SK-N-SH (cell line): Measurements from ENCODE around the gene MMAB. TPM values are rescaled to one million over a fixed set of nuclear protein-coding genes. Genes with fewer than 3 reads are reported as not detected.
A peak's percentile ranks its signal among the peaks of the same experiment; 100 is the strongest.

Source experiments
- CTCF ChIA-PET: fragments of 300-600, 350-600 bp; formaldehyde crosslinking; extraction: SDS; loops from one replicate; lab custom pipeline; 2021; lab: Yijun Ruan, JAX
- POLR2A ChIA-PET: fragments of 350-600 bp; sonication (Branson Sonifier 250); formaldehyde crosslinking; extraction: SDS; loops from one replicate; lab custom pipeline; 2020; ENCODE audit warnings: antibody characterized with exemption, inconsistent platforms; lab: Yijun Ruan, JAX
- DNase-seq: peaks from one replicate; pipeline ENCODE4 v3.0.0; 2012
- H2AFZ ChIP-seq: fragments of 200-600 bp; sonication (generic); 2 replicates; pipeline ENCODE4 v1.8.1; 2016; ENCODE audit warnings: antibody characterized with exemption, mild to moderate bottlenecking, low read depth
- H3F3A ChIP-seq: fragments of 200-600 bp; sonication (generic); replicated peaks from 2 replicates; pipeline ENCODE3; 2016; ENCODE audit warnings: antibody characterized with exemption, mild to moderate bottlenecking; ENCODE audit not compliant: insufficient read depth
- H3K27ac ChIP-seq, 2 experiments: fragments of 200-500 bp in 1 of 2; fragments of 200-600 bp in 1 of 2; sonication (Bioruptor generic) in 1 of 2; sonication (generic), shearing (Covaris generic) in 1 of 2; 2 replicates each; pipeline versions ENCODE4 v1.5.1 to v1.6.1; 2014 to 2016; ENCODE audit warnings: low read depth in 2 of 2, inconsistent platforms in 1 of 2, low read length in 1 of 2, mild to moderate bottlenecking in 1 of 2, mixed read lengths in 1 of 2
- H3K27me3 ChIP-seq: fragments of 200-600 bp; sonication (generic), shearing (Covaris generic); 2 replicates; pipeline ENCODE4 v1.6.1; 2016; ENCODE audit warnings: mixed run types; ENCODE audit not compliant: insufficient read depth
- H3K36me3 ChIP-seq, 2 experiments: fragments of 200-500 bp in 1 of 2; fragments of 200-600 bp in 1 of 2; sonication (Bioruptor generic) in 1 of 2; sonication (generic) in 1 of 2; replicated peaks in 1 of 2; 2 replicates each; pipeline versions ENCODE3 to v1.5.1; 2014 to 2016; ENCODE audit warnings: low read length in 1 of 2, mild to moderate bottlenecking in 1 of 2; ENCODE audit not compliant: insufficient read depth in 2 of 2, control insufficient read depth in 1 of 2
- H3K4me1 ChIP-seq, 2 experiments: fragments of 200-500 bp in 1 of 2; fragments of 200-600 bp in 1 of 2; sonication (Bioruptor generic) in 1 of 2; sonication (generic), shearing (Covaris generic) in 1 of 2; 2 replicates each; pipeline versions ENCODE4 v1.5.1 to v1.6.1; 2014 to 2016; ENCODE audit warnings: low read depth in 1 of 2, low read length in 1 of 2, mixed run types in 1 of 2; ENCODE audit not compliant: insufficient read depth in 2 of 2, control insufficient read depth in 1 of 2
- H3K4me2 ChIP-seq: fragments of 200-600 bp; sonication (generic), shearing (Covaris generic); 2 replicates; pipeline ENCODE4 v1.6.1; 2017; ENCODE audit warnings: mixed run types
- H3K4me3 ChIP-seq, 2 experiments: fragments of 200-500 bp in 1 of 2; fragments of 200-600 bp in 1 of 2; sonication (Bioruptor generic) in 1 of 2; sonication (generic), shearing (Covaris generic) in 1 of 2; 2 replicates each; pipeline versions ENCODE4 v1.5.1 to v1.8.1; 2014 to 2016; ENCODE audit warnings: low read depth in 2 of 2, inconsistent platforms in 1 of 2, low read length in 1 of 2, mild to moderate bottlenecking in 1 of 2, mixed read lengths in 1 of 2, moderate library complexity in 1 of 2
- H3K79me2 ChIP-seq: fragments of 200-600 bp; sonication (generic); 2 replicates; pipeline ENCODE4 v1.8.1; 2017; ENCODE audit warnings: mild to moderate bottlenecking; ENCODE audit not compliant: insufficient read depth
- H3K9ac ChIP-seq: fragments of 200-600 bp; sonication (generic); 2 replicates; pipeline ENCODE4 v1.6.1; 2017; ENCODE audit warnings: mixed run types
- H3K9me2 ChIP-seq: fragments of 200-600 bp; sonication (generic); 2 replicates; pipeline ENCODE4 v1.6.1; 2017; ENCODE audit warnings: mixed run types
- H3K9me3 ChIP-seq: fragments of 200-600 bp; sonication (generic); 2 replicates; pipeline ENCODE4 v1.6.1; 2017; ENCODE audit warnings: mixed run types, mild to moderate bottlenecking, moderate library complexity
- H4K20me1 ChIP-seq: fragments of 200-600 bp; sonication (generic); 2 replicates; pipeline ENCODE4 v1.6.1; 2017; ENCODE audit warnings: mild to moderate bottlenecking, mixed run types; ENCODE audit not compliant: insufficient read depth
- CHD2 ChIP-seq: fragments of 150-350 bp; IDR thresholded peaks from 2 replicates; pipeline ENCODE4 v1.6.1; 2018; ENCODE audit warnings: low read length; ENCODE audit not compliant: partially characterized antibody
- ELF1 ChIP-seq: IDR thresholded peaks from 2 replicates; pipeline ENCODE4 v1.4.0; 2012
- EP300 ChIP-seq, 2 experiments: IDR thresholded peaks; 2 replicates each; pipeline versions ENCODE4 v1.4.0 to v1.6.1; 2012; ENCODE audit warnings: borderline replicate concordance in 1 of 2, low read depth in 1 of 2, low read length in 1 of 2
- EZH2phosphoT487 ChIP-seq: fragments of 200-600 bp; sonication (generic); IDR thresholded peaks from 2 replicates; pipeline ENCODE4 v1.6.1; 2017; ENCODE audit warnings: low read depth, mixed run types, mild to moderate bottlenecking, antibody characterized with exemption, moderate library complexity, borderline replicate concordance
- FOXM1 ChIP-seq: IDR thresholded peaks from 2 replicates; pipeline ENCODE4 v1.4.0; 2012; ENCODE audit warnings: low read depth, mild to moderate bottlenecking
- GATA2 ChIP-seq: sonication (generic); formaldehyde crosslinking; IDR thresholded peaks from 2 replicates; pipeline ENCODE4 v1.5.0; 2020; ENCODE audit warnings: mild to moderate bottlenecking, missing genetic modification reagents
- MAX ChIP-seq: IDR thresholded peaks from 2 replicates; pipeline ENCODE4 v1.4.0; 2012; ENCODE audit warnings: low read depth
- MEF2A ChIP-seq: IDR thresholded peaks from 2 replicates; pipeline ENCODE4 v1.4.0; 2012; ENCODE audit warnings: low read depth, borderline replicate concordance
- RXRA ChIP-seq: IDR thresholded peaks from 2 replicates; pipeline ENCODE4 v1.4.0; 2012; ENCODE audit warnings: low read depth, mild to moderate bottlenecking, borderline replicate concordance
- SMC3 ChIP-seq: IDR thresholded peaks from 2 replicates; pipeline ENCODE4 v1.6.1; 2012; ENCODE audit warnings: low read depth, low read length, improper control_type of control experiment
- TCF12 ChIP-seq: IDR thresholded peaks from 2 replicates; pipeline ENCODE4 v1.4.0; 2012
- YY1 ChIP-seq: IDR thresholded peaks from 2 replicates; pipeline ENCODE4 v1.4.0; 2012; ENCODE audit warnings: low read depth, mild to moderate bottlenecking
- WGBS: methylation state at CpG from one replicate; pipeline ENCODE4 v1.1.6; 2017; ENCODE audit warnings: low lambda C conversion rate; 5-methylcytosine and 5-hydroxymethylcytosine counted together
- polyA plus RNA-seq, 3 experiments: library from polyadenylated mRNA; depleted of rRNA; stranded (reverse); fragments of >200 nt; gene quantifications; 2 replicates each; pipeline ENCODE4 v1.2.3, GENCODE V29; 2012
- TF ChIP-seq, protein P1 (sequence below): IDR thresholded peaks from 2 replicates; pipeline ENCODE4 v1.6.1; 2012; ENCODE audit warnings: mild to moderate bottlenecking, low read depth, low read length, moderate library complexity
- TF ChIP-seq, protein P2 (sequence below): IDR thresholded peaks from 2 replicates; pipeline ENCODE4 v1.4.0; 2012; ENCODE audit warnings: low read depth, borderline replicate concordance
- TF ChIP-seq, protein P3 (sequence below): IDR thresholded peaks from 2 replicates; pipeline ENCODE4 v1.4.0; 2012; ENCODE audit warnings: low read depth, borderline replicate concordance
- TF ChIP-seq, protein P4 (sequence below): IDR thresholded peaks from 2 replicates; pipeline ENCODE4; 2012

Gene MMAB
- polyA plus RNA-seq, 1 of the 3 experiments (the other 2 are of a cell fraction), result 15.9 TPM

- TF ChIP-seq, protein P1, sequence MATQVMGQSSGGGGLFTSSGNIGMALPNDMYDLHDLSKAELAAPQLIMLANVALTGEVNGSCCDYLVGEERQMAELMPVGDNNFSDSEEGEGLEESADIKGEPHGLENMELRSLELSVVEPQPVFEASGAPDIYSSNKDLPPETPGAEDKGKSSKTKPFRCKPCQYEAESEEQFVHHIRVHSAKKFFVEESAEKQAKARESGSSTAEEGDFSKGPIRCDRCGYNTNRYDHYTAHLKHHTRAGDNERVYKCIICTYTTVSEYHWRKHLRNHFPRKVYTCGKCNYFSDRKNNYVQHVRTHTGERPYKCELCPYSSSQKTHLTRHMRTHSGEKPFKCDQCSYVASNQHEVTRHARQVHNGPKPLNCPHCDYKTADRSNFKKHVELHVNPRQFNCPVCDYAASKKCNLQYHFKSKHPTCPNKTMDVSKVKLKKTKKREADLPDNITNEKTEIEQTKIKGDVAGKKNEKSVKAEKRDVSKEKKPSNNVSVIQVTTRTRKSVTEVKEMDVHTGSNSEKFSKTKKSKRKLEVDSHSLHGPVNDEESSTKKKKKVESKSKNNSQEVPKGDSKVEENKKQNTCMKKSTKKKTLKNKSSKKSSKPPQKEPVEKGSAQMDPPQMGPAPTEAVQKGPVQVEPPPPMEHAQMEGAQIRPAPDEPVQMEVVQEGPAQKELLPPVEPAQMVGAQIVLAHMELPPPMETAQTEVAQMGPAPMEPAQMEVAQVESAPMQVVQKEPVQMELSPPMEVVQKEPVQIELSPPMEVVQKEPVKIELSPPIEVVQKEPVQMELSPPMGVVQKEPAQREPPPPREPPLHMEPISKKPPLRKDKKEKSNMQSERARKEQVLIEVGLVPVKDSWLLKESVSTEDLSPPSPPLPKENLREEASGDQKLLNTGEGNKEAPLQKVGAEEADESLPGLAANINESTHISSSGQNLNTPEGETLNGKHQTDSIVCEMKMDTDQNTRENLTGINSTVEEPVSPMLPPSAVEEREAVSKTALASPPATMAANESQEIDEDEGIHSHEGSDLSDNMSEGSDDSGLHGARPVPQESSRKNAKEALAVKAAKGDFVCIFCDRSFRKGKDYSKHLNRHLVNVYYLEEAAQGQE, result no peak
- TF ChIP-seq, protein P2, sequence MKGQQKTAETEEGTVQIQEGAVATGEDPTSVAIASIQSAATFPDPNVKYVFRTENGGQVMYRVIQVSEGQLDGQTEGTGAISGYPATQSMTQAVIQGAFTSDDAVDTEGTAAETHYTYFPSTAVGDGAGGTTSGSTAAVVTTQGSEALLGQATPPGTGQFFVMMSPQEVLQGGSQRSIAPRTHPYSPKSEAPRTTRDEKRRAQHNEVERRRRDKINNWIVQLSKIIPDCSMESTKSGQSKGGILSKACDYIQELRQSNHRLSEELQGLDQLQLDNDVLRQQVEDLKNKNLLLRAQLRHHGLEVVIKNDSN, result no peak
- TF ChIP-seq, protein P3, sequence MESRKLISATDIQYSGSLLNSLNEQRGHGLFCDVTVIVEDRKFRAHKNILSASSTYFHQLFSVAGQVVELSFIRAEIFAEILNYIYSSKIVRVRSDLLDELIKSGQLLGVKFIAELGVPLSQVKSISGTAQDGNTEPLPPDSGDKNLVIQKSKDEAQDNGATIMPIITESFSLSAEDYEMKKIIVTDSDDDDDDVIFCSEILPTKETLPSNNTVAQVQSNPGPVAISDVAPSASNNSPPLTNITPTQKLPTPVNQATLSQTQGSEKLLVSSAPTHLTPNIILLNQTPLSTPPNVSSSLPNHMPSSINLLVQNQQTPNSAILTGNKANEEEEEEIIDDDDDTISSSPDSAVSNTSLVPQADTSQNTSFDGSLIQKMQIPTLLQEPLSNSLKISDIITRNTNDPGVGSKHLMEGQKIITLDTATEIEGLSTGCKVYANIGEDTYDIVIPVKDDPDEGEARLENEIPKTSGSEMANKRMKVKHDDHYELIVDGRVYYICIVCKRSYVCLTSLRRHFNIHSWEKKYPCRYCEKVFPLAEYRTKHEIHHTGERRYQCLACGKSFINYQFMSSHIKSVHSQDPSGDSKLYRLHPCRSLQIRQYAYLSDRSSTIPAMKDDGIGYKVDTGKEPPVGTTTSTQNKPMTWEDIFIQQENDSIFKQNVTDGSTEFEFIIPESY, result no peak
- TF ChIP-seq SMC3 (no peak), RXRA (no peak), MAX (no peak)
- TF ChIP-seq, all 33 proteins: peak for 5
These were observed 43.3 kb downstream of the MMAB start (continued) for GRCh38 chr12:109529691-109530640.

- Histone ChIP-seq H3K36me3 (peaks cover 7 to 66% of the 10 kb centered on the region in 2 experiments), H3K9me3 (no peaks in the 10 kb centered on the region), H3K4me1 (peaks cover 0 to 77% of the 10 kb centered on the region in 2 experiments; a peak in 2 of 4 replicates), H3K27ac (peak overlapping the region in 1 of 2 experiments; percentile 74; a peak in 2 of 4 replicates), H3K9me2 (no peaks in the 10 kb centered on the region), H3K9ac (no peak overlapping the region), H3K27me3 (no peaks in the 10 kb centered on the region), H3K4me2 (no peak overlapping the region), H2AFZ (no peak overlapping the region), H4K20me1 (no peaks in the 10 kb centered on the region), H3K79me2 (no peaks in the 10 kb centered on the region), H3F3A (no peaks in the 10 kb centered on the region), H3K4me3 (no peak overlapping the region)
- CTCF ChIA-PET, result interaction anchor here (1.0 to 1.7 kb wide), 3 partner anchors 8 to 70 kb away, joined by 3 to 5 read pairs (median 3); no protein-coding TSS in a partner anchor
- 79% methylated on average over 8 of the region's 8 CpGs for WGBS
- POLR2A ChIA-PET, result interaction anchor here (0.5 kb wide), 1 partner anchor 55 kb away, joined by 3 read pairs; no protein-coding TSS in a partner anchor
- DNase-seq, result no peak
- no peak for TF ChIP-seq FOXM1
- no peak for TF ChIP-seq YY1
- no peak for TF ChIP-seq ELF1
- no peak for TF ChIP-seq RXRA
- TF ChIP-seq SMC3, result no peak
- TF ChIP-seq, protein P2, result no peak
- TF ChIP-seq MEF2A, result no peak
- TF ChIP-seq GATA2 (CRISPR knock-in tag), result no peak
- TF ChIP-seq TCF12, result no peak
- TF ChIP-seq EZH2phosphoT487, result no peak
- no peak for TF ChIP-seq CHD2
- no peak for TF ChIP-seq EP300 (IDR thresholded peaks at IDR 0.05; ENCODE audit: borderline replicate concordance in 1 of 2, low read depth in 1 of 2, low read length in 1 of 2)
- TF ChIP-seq, protein P4, sequence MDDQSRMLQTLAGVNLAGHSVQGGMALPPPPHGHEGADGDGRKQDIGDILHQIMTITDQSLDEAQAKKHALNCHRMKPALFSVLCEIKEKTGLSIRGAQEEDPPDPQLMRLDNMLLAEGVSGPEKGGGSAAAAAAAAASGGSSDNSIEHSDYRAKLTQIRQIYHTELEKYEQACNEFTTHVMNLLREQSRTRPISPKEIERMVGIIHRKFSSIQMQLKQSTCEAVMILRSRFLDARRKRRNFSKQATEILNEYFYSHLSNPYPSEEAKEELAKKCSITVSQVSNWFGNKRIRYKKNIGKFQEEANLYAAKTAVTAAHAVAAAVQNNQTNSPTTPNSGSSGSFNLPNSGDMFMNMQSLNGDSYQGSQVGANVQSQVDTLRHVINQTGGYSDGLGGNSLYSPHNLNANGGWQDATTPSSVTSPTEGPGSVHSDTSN, result no peak
- no peak for TF ChIP-seq MAX
These were observed 45.7 kb downstream of the MMAB start for GRCh38 chr12:109527489-109528123.
